ENCODE data around the gene GP2. TPM values are rescaled to one million over a fixed set of nuclear protein-coding genes. Genes with fewer than 3 reads are reported as not detected.

GP2 gene
- polyA plus RNA-seq, 1 of the 3 experiments (the other 2 are of a cell fraction), result not detected

GRCh38 chr16:20318006-20318405 is 9.3 kb downstream of the GP2 start (continued):
- no peak for TF ChIP-seq IRF3 (IDR thresholded peaks at IDR 0.05; ENCODE audit: low read depth, low read length)
- no peak for TF ChIP-seq CHD2 (IDR thresholded peaks at IDR 0.05; ENCODE audit: low read length, partially characterized antibody)
- no peak for TF ChIP-seq YY1 (IDR thresholded peaks at IDR 0.05; ENCODE audit: low read depth)
- TF ChIP-seq SIN3A (IDR thresholded peaks at IDR 0.05; ENCODE audit: borderline replicate concordance, low read depth, low read length), result no peak
- no peak for TF ChIP-seq RAD21 (IDR thresholded peaks at IDR 0.05; ENCODE audit: low read length)
- TF ChIP-seq EP300 (IDR thresholded peaks at IDR 0.05; ENCODE audit: borderline replicate concordance in 1 of 2, low read depth in 1 of 2, low read length in 1 of 2), result no peak

- no peak for DNase-seq
- Histone ChIP-seq H4K20me1 (ENCODE audit: insufficient read depth) (no peaks in the 10 kb centered on the region), H3F3A (replicated peaks; ENCODE audit: insufficient read depth) (no peaks in the 10 kb centered on the region), H2AFZ (ENCODE audit: low read depth) (no peak overlapping the region), H3K9me2 (no peaks in the 10 kb centered on the region), H3K79me2 (ENCODE audit: insufficient read depth) (no peaks in the 10 kb centered on the region), H3K9me3 (no peaks in the 10 kb centered on the region), H3K36me3 (replicated peaks in 1 of 2; ENCODE audit: control insufficient read depth in 1 of 2, insufficient read depth in 2 of 2, low read length in 1 of 2) (no peaks in the 10 kb centered on the region), H3K4me1 (ENCODE audit: control insufficient read depth in 1 of 2, insufficient read depth in 2 of 2, low read depth in 1 of 2, low read length in 1 of 2) (no peaks in the 10 kb centered on the region), H3K4me2 (no peak overlapping the region), H3K27ac (ENCODE audit: low read depth in 2 of 2, low read length in 1 of 2) (no peak overlapping the region), H3K27me3 (ENCODE audit: insufficient read depth) (no peaks in the 10 kb centered on the region), H3K9ac (no peak overlapping the region), H3K4me3 (ENCODE audit: low read depth in 2 of 2, low read length in 1 of 2) (no peak overlapping the region)
- CTCF ChIA-PET, result interaction anchor here (1.2 to 1.9 kb wide), 3 partner anchors 12 to 410 kb away, joined by 4 to 10 read pairs (median 5); no protein-coding TSS in a partner anchor
- POLR2A ChIA-PET, result no interaction called here
- TF ChIP-seq PBX3 (IDR thresholded peaks at IDR 0.05), result no peak
- no peak for TF ChIP-seq FOSL2 (IDR thresholded peaks at IDR 0.05; ENCODE audit: borderline replicate concordance, low read depth)
- TF ChIP-seq MXI1 (IDR thresholded peaks at IDR 0.05; ENCODE audit: low read depth, low read length), result no peak
- TF ChIP-seq EP300 (IDR thresholded peaks at IDR 0.05; ENCODE audit: borderline replicate concordance in 1 of 2, low read depth in 1 of 2, low read length in 1 of 2), result no peak
- TF ChIP-seq MAX (IDR thresholded peaks at IDR 0.05; ENCODE audit: low read depth), result no peak
- TF ChIP-seq TEAD4 (IDR thresholded peaks at IDR 0.05; ENCODE audit: borderline replicate concordance, insufficient read depth), result no peak
- no peak for TF ChIP-seq GATA2 (CRISPR knock-in tag; IDR thresholded peaks at IDR 0.05)
- WGBS (ENCODE audit: low lambda C conversion rate), result 4% methylated on average over 8 of the region's 8 CpGs
Observed at GRCh38 chr16:20317117-20317516, 10.2 kb downstream of the GP2 start.

GRCh38 chr16:20316715-20317114 is 10.6 kb downstream of the GP2 start:
- H3K79me2 ChIP-seq (ENCODE audit: insufficient read depth), result no peaks in the 10 kb centered on the region
- ChIA-PET POLR2A (no interaction called here), CTCF (interaction anchor here (1.2 to 1.6 kb wide), 2 partner anchors 16 to 409 kb away, joined by 5 to 10 read pairs; no protein-coding TSS in a partner anchor)
- no peaks in the 10 kb centered on the region for H3K27me3 ChIP-seq (ENCODE audit: insufficient read depth)
- H4K20me1 ChIP-seq (ENCODE audit: insufficient read depth), result no peaks in the 10 kb centered on the region
- H3K27ac ChIP-seq (ENCODE audit: low read depth in 2 of 2, low read length in 1 of 2), result no peak overlapping the region
- no peaks in the 10 kb centered on the region for H3K4me1 ChIP-seq (ENCODE audit: control insufficient read depth in 1 of 2, insufficient read depth in 2 of 2, low read depth in 1 of 2, low read length in 1 of 2)
- H3K4me2 ChIP-seq, result no peak overlapping the region
- H2AFZ ChIP-seq (ENCODE audit: low read depth), result no peak overlapping the region
- no peaks in the 10 kb centered on the region for H3F3A ChIP-seq (replicated peaks; ENCODE audit: insufficient read depth)
- H3K36me3 ChIP-seq (replicated peaks in 1 of 2; ENCODE audit: control insufficient read depth in 1 of 2, insufficient read depth in 2 of 2, low read length in 1 of 2), result no peaks in the 10 kb centered on the region
- no peaks in the 10 kb centered on the region for H3K9me3 ChIP-seq
- no peak for DNase-seq
- no peaks in the 10 kb centered on the region for H3K9me2 ChIP-seq
- H3K4me3 ChIP-seq (ENCODE audit: low read depth in 2 of 2, low read length in 1 of 2), result no peak overlapping the region
- H3K9ac ChIP-seq, result no peak overlapping the region
- 8% methylated on average over 5 of the region's 5 CpGs for WGBS (ENCODE audit: low lambda C conversion rate)
- TF ChIP-seq FOSL2 (IDR thresholded peaks at IDR 0.05; ENCODE audit: borderline replicate concordance, low read depth) (no peak), RAD21 (IDR thresholded peaks at IDR 0.05; ENCODE audit: low read length) (no peak), PBX3 (IDR thresholded peaks at IDR 0.05) (no peak), NFIC (IDR thresholded peaks at IDR 0.05; ENCODE audit: borderline replicate concordance) (no peak), GATA2 (CRISPR knock-in tag; IDR thresholded peaks at IDR 0.05) (no peak), USF1 (IDR thresholded peaks at IDR 0.05; ENCODE audit: borderline replicate concordance, low read depth) (no peak), GABPA (IDR thresholded peaks at IDR 0.05; ENCODE audit: low read depth) (no peak), USF2 (IDR thresholded peaks at IDR 0.05; ENCODE audit: borderline replicate concordance, low read depth, low read length) (no peak), RCOR1 (IDR thresholded peaks at IDR 0.05; ENCODE audit: low read length) (no peak), FOXJ3 (CRISPR knock-in tag; IDR thresholded peaks at IDR 0.05) (no peak)

All from SK-N-SH (cell line).